Keratinocyte (primary cell): Measurements from ENCODE around the gene CCDC148. TPM values are rescaled to one million over a fixed set of nuclear protein-coding genes. Genes with fewer than 3 reads are reported as not detected.

Experiments used
- DNase-seq: peaks from one replicate; pipeline ENCODE4 v3.0.0-alpha.2; 2011; ENCODE audit warnings: low read depth, missing footprints, low spot score
- FAIRE-seq: peaks from 2 replicates; lab custom pipeline; 2011; peaks lifted over from hg19 to GRCh38; lab: Jason Lieb, UNC
- H2AFZ ChIP-seq: 2 replicates; pipeline ENCODE4 v1.6.0; 2012; ENCODE audit warnings: low read length, control low read depth, inconsistent platforms; ENCODE audit not compliant: control insufficient read depth
- H3K27ac ChIP-seq: 2 replicates; pipeline ENCODE4 v1.5.1; 2011; ENCODE audit warnings: low read length; ENCODE audit not compliant: control insufficient read depth, insufficient read depth
- H3K27me3 ChIP-seq: 3 replicates; pipeline ENCODE4 v1.6.0; 2011; ENCODE audit warnings: low read length; ENCODE audit not compliant: control insufficient read depth, insufficient read depth; ENCODE audit errors: extremely low read depth
- H3K36me3 ChIP-seq, 2 experiments: 2 replicates in 1 of 2; 3 replicates in 1 of 2; pipeline ENCODE4 v1.5.1; 2011; ENCODE audit warnings: low read length in 2 of 2, mild to moderate bottlenecking in 1 of 2; ENCODE audit not compliant: control insufficient read depth in 2 of 2, insufficient read depth in 2 of 2; ENCODE audit errors: extremely low read depth in 1 of 2
- H3K4me1 ChIP-seq: 3 replicates; pipeline ENCODE4 v1.5.1; 2011; ENCODE audit warnings: low read length; ENCODE audit not compliant: control insufficient read depth, insufficient read depth; ENCODE audit errors: extremely low read depth
- H3K4me2 ChIP-seq: 3 replicates; pipeline ENCODE4 v1.6.0; 2011; ENCODE audit warnings: low read depth, low read length; ENCODE audit not compliant: control insufficient read depth, insufficient read depth; ENCODE audit errors: extremely low read depth
- H3K4me3 ChIP-seq, 3 experiments: fragments of 200-600 bp in 1 of 3; sonication (generic) in 1 of 3; 2 replicates in 2 of 3; 3 replicates in 1 of 3; pipeline ENCODE4 v1.5.1; 2011 to 2016; ENCODE audit warnings: low read length in 3 of 3, mild to moderate bottlenecking in 3 of 3, control low read depth in 2 of 3, inconsistent platforms in 1 of 3, low read depth in 1 of 3, mixed read lengths in 1 of 3, mixed run types in 1 of 3, moderate library complexity in 1 of 3; ENCODE audit not compliant: control insufficient read depth in 2 of 3, insufficient read depth in 2 of 3; ENCODE audit errors: extremely low read depth in 1 of 3
- H3K79me2 ChIP-seq: 2 replicates; pipeline ENCODE4 v1.6.0; 2012; ENCODE audit warnings: low read length; ENCODE audit not compliant: control insufficient read depth, insufficient read depth
- H3K9ac ChIP-seq: 3 replicates; pipeline ENCODE4 v1.6.0; 2011; ENCODE audit warnings: low read length; ENCODE audit not compliant: control insufficient read depth, insufficient read depth; ENCODE audit errors: extremely low read depth
- H3K9me1 ChIP-seq: 3 replicates; pipeline ENCODE4 v1.6.0; 2011; ENCODE audit warnings: low read length; ENCODE audit not compliant: control insufficient read depth, insufficient read depth; ENCODE audit errors: extremely low read depth
- H3K9me3 ChIP-seq: 2 replicates; pipeline ENCODE4 v1.5.1; 2012; ENCODE audit warnings: low read depth, low read length; ENCODE audit not compliant: control insufficient read depth
- H4K20me1 ChIP-seq: 3 replicates; pipeline ENCODE4 v1.6.0; 2011; ENCODE audit warnings: low read length; ENCODE audit not compliant: control insufficient read depth, insufficient read depth; ENCODE audit errors: extremely low read depth
- CTCF ChIP-seq, 3 experiments: IDR thresholded peaks in 1 of 3; conservative IDR thresholded peaks in 1 of 3; optimal IDR thresholded peaks in 1 of 3; 2 replicates in 2 of 3; 3 replicates in 1 of 3; pipeline versions ENCODE3 to v1.5.1; 2011; ENCODE audit warnings: low read length in 3 of 3, mild to moderate bottlenecking in 3 of 3, moderate library complexity in 2 of 3, control low read depth in 1 of 3, inconsistent platforms in 1 of 3; ENCODE audit not compliant: insufficient read depth in 2 of 3; ENCODE audit errors: extremely low read depth in 1 of 3
- EZH2 ChIP-seq: IDR thresholded peaks from one replicate; pipeline ENCODE4 v1.6.1; 2012; ENCODE audit warnings: inconsistent platforms, mild to moderate bottlenecking, low read length, moderate library complexity
- dilution Hi-C: fragments of 300-500 bp; cut with MboI; formaldehyde crosslinking; loops from one replicate; pipeline ENCODE4 v1.7.0; 2020; ENCODE audit warnings: low sequenced_read_pairs; ENCODE audit not compliant: extremely low pct_ligation_motif_present
- polyA plus RNA-seq, 5 experiments: library from polyadenylated mRNA; depleted of rRNA in 3 of 5; stranded (reverse) in 3 of 5; stranded (forward) in 1 of 5; unstranded in 1 of 5; fragments of >200 nt; gene quantifications; 1 replicate in 1 of 5; 2 replicates in 3 of 5; 3 replicates in 1 of 5; pipeline versions ENCODE4 v1.2.1 to v1.2.3, GENCODE V29; 2011 to 2012; ENCODE audit warnings: missing spikeins in 2 of 5, low read depth in 1 of 5, low replicate concordance in 1 of 5

Gene CCDC148
- polyA plus RNA-seq, 1 donor (not counting 4 experiments of a cell fraction or from before 2014, with no cell fraction given), result 0.39 TPM

GRCh38 chr2:158184001-158184400 is 272.6 kb downstream of the CCDC148 start:
- dilution Hi-C loops, result no loop called here
- H3K27me3 ChIP-seq, result peaks cover 3% of the 10 kb centered on the region
- no peak overlapping the region for H3K27ac ChIP-seq
- H3K4me2 ChIP-seq, result no peak overlapping the region
- no peak for DNase-seq
- H2AFZ ChIP-seq, result no peak overlapping the region
- FAIRE-seq, result no peak
- H3K9me3 ChIP-seq, result no peaks in the 10 kb centered on the region
- H3K4me1 ChIP-seq, result no peaks in the 10 kb centered on the region
- H4K20me1 ChIP-seq, result no peaks in the 10 kb centered on the region
- H3K36me3 ChIP-seq, result no peaks in the 10 kb centered on the region
- H3K9ac ChIP-seq, result no peak overlapping the region
- H3K9me1 ChIP-seq, result no peaks in the 10 kb centered on the region
- no peak overlapping the region for H3K4me3 ChIP-seq
- TF ChIP-seq EZH2 (no peak), CTCF (optimal IDR thresholded peaks at IDR 0.05 in 1 of 3, IDR thresholded peaks at IDR 0.05 in 1 of 3, conservative IDR thresholded peaks at IDR 0.05 in 1 of 3; ENCODE audit: extremely low read depth in 1 of 3, insufficient read depth in 2 of 3, low read length in 3 of 3) (no peak)
- H3K79me2 ChIP-seq, result no peaks in the 10 kb centered on the region

- Histone ChIP-seq H3K27ac (no peak overlapping the region), H3K4me3 (no peak overlapping the region), H4K20me1 (no peaks in the 10 kb centered on the region), H3K36me3 (no peaks in the 10 kb centered on the region), H3K4me2 (no peak overlapping the region), H3K4me1 (no peaks in the 10 kb centered on the region), H2AFZ (no peak overlapping the region), H3K9me1 (no peaks in the 10 kb centered on the region), H3K9me3 (no peaks in the 10 kb centered on the region), H3K27me3 (peaks cover 3% of the 10 kb centered on the region), H3K79me2 (no peaks in the 10 kb centered on the region), H3K9ac (no peak overlapping the region)
- DNase-seq (no peak), FAIRE-seq (no peak)
- dilution Hi-C loops, result no loop called here
- no peak for TF ChIP-seq CTCF (optimal IDR thresholded peaks at IDR 0.05 in 1 of 3, IDR thresholded peaks at IDR 0.05 in 1 of 3, conservative IDR thresholded peaks at IDR 0.05 in 1 of 3; ENCODE audit: extremely low read depth in 1 of 3, insufficient read depth in 2 of 3, low read length in 3 of 3)
- no peak for TF ChIP-seq EZH2
Measured at GRCh38 chr2:158182676-158183295, 273.8 kb downstream of the CCDC148 start.
